ENCODE results near the gene SCOC. TPM values are rescaled to one million over a fixed set of nuclear protein-coding genes. Genes with fewer than 3 reads are reported as not detected.
A peak's percentile ranks its signal among the peaks of the same experiment; 100 is the strongest.

The SCOC gene
- total and polyA plus RNA-seq, 9 of the 15 experiments (the other 6 are each of a cell fraction or from before 2014, with no cell fraction given): 16.8 to 110 (median 46.7) TPM

- TF ChIP-seq NKRF (IDR thresholded peaks at IDR 0.05; ENCODE audit: borderline replicate concordance) (no peak), ETS2 (tag; IDR thresholded peaks at IDR 0.05; ENCODE audit: borderline replicate concordance, poor library complexity, severe bottlenecking) (no peak), ZNF318 (IDR thresholded peaks at IDR 0.05; ENCODE audit: borderline replicate concordance in 1 of 2, low read depth in 1 of 2) (no peak), KAT2B (IDR thresholded peaks at IDR 0.05; ENCODE audit: low read depth, low read length) (no peak), NEUROD1 (IDR thresholded peaks at IDR 0.05; ENCODE audit: borderline replicate concordance, low read depth, low read length, partially characterized antibody) (no peak), ARID3B (CRISPR knock-in tag; IDR thresholded peaks at IDR 0.05; ENCODE audit: borderline replicate concordance) (no peak), SIN3B (IDR thresholded peaks at IDR 0.05; ENCODE audit: low read depth) (0 out of 2 replicates have a peak, but pooled peaks have one; percentile 6), CTCF (IDR thresholded peaks at IDR 0.05 in 2 of 3, conservative IDR thresholded peaks at IDR 0.05 in 1 of 3; ENCODE audit: insufficient read depth in 2 of 3, low read depth in 1 of 3, low read length in 3 of 3) (peak; percentile 51 to 56 (median 54); a peak in 4 of 6 replicates), SMAD2 (IDR thresholded peaks at IDR 0.05; ENCODE audit: low read depth, low read length) (no peak), PRMT5 (CRISPR knock-in tag; IDR thresholded peaks at IDR 0.05) (no peak)
These were observed 53.9 kb downstream of the SCOC start, which contains the start of gene CLGN (continued) for GRCh38 chr4:140427106-140427918.
